Caco-2 (cell line): Measurements from ENCODE around the gene FBXO8. TPM values are rescaled to one million over a fixed set of nuclear protein-coding genes. Genes with fewer than 3 reads are reported as not detected.
"Not testable (repeated sequence)": the region's sequence is repeated elsewhere in the genome, so short reads cannot be mapped to it uniquely, and the experiment has no call there.

Experiments used
- BruUV-seq: library from RNA; stranded (reverse); fragments of 400-500 nt; replicated peaks from 2 replicates; lab custom pipeline; 2021; lab: Mats Ljungman, UMichigan
- CTCF ChIA-PET: fragments of 300-600 bp; sonication (Branson Sonifier 250); formaldehyde crosslinking; loops from one replicate; lab custom pipeline; 2022; ENCODE audit warnings: antibody characterized with exemption; lab: Charles Lee
- POLR2A ChIA-PET: fragments of 300-600 bp; sonication (Branson Sonifier 250); formaldehyde crosslinking; loops from one replicate; lab custom pipeline; 2022; ENCODE audit warnings: antibody characterized with exemption; lab: Charles Lee
- DNase-seq, 2 experiments: peaks; one replicate each; pipeline versions ENCODE4 v3.0.0 to v3.0.0-alpha.2; 2020 to 2022
- H3K27me3 ChIP-seq: replicated peaks from 2 replicates; pipeline ENCODE4 v1.6.0; 2011; ENCODE audit warnings: low read length; ENCODE audit not compliant: control insufficient read depth, insufficient read depth
- H3K36me3 ChIP-seq: 2 replicates; pipeline ENCODE4 v1.5.1; 2011; ENCODE audit warnings: low read length; ENCODE audit not compliant: control insufficient read depth, insufficient read depth
- H3K4me1 ChIP-seq: fragments of 250-450 bp; sonication (Bioruptor Pico); 2 replicates; pipeline ENCODE4 v1.5.1; 2020; ENCODE audit warnings: mild to moderate bottlenecking
- H3K4me3 ChIP-seq: 2 replicates; pipeline ENCODE4 v1.5.1; 2011; ENCODE audit warnings: low read depth, mild to moderate bottlenecking, control low read depth, low read length
- H3K9me3 ChIP-seq: fragments of 250-450 bp; sonication (Bioruptor Pico); 2 replicates; pipeline ENCODE4 v1.5.1; 2020; ENCODE audit warnings: mild to moderate bottlenecking, moderate library complexity
- H3K27ac Mint-ChIP-seq: one replicate; pipeline ENCODE4 v1.8.0; 2022; ENCODE audit warnings: mixed read lengths; ENCODE audit not compliant: unreplicated experiment
- H3K27me3 Mint-ChIP-seq: one replicate; pipeline ENCODE4 v1.8.0; 2022; ENCODE audit warnings: mixed read lengths; ENCODE audit not compliant: insufficient read depth, unreplicated experiment
- H3K36me3 Mint-ChIP-seq: one replicate; pipeline ENCODE4 v1.8.0; 2022; ENCODE audit warnings: mild to moderate bottlenecking, mixed read lengths; ENCODE audit not compliant: insufficient read depth, unreplicated experiment
- H3K4me1 Mint-ChIP-seq: one replicate; pipeline ENCODE4 v1.8.0; 2022; ENCODE audit warnings: low read depth, mixed read lengths; ENCODE audit not compliant: unreplicated experiment
- H3K4me3 Mint-ChIP-seq: one replicate; pipeline ENCODE4 v1.8.0; 2022; ENCODE audit warnings: mild to moderate bottlenecking, moderate library complexity, mixed read lengths; ENCODE audit not compliant: unreplicated experiment
- H3K9me3 Mint-ChIP-seq: one replicate; pipeline ENCODE4 v1.8.0; 2022; ENCODE audit warnings: mixed read lengths; ENCODE audit not compliant: unreplicated experiment
- CTCF ChIP-seq, 2 experiments: fragments of 200-600 bp in 1 of 2; IDR thresholded peaks; 1 replicate in 1 of 2; 2 replicates in 1 of 2; pipeline versions ENCODE4 v1.5.1 to v1.8.0; 2011 to 2022; ENCODE audit warnings: antibody characterized with exemption in 1 of 2, control low read depth in 1 of 2, inconsistent platforms in 1 of 2, low read depth in 1 of 2, low read length in 1 of 2, mild to moderate bottlenecking in 1 of 2, moderate library complexity in 1 of 2; ENCODE audit not compliant: insufficient read depth in 1 of 2, severe bottlenecking in 1 of 2, unreplicated experiment in 1 of 2
- intact Hi-C: fragments of 100-400 bp; cut with micrococcal nuclease; formaldehyde crosslinking; loops from one replicate; pipeline ENCODE4 v1.10.0; 2022; ENCODE audit not compliant: unreplicated experiment
- total RNA-seq: library from RNA; stranded (reverse); gene quantifications from 2 replicates; pipeline ENCODE4 v1.2.3, GENCODE V29; 2022

The FBXO8 gene
- total RNA-seq, 1 experiment from 2014 or later = 15.0 TPM

DNA sequence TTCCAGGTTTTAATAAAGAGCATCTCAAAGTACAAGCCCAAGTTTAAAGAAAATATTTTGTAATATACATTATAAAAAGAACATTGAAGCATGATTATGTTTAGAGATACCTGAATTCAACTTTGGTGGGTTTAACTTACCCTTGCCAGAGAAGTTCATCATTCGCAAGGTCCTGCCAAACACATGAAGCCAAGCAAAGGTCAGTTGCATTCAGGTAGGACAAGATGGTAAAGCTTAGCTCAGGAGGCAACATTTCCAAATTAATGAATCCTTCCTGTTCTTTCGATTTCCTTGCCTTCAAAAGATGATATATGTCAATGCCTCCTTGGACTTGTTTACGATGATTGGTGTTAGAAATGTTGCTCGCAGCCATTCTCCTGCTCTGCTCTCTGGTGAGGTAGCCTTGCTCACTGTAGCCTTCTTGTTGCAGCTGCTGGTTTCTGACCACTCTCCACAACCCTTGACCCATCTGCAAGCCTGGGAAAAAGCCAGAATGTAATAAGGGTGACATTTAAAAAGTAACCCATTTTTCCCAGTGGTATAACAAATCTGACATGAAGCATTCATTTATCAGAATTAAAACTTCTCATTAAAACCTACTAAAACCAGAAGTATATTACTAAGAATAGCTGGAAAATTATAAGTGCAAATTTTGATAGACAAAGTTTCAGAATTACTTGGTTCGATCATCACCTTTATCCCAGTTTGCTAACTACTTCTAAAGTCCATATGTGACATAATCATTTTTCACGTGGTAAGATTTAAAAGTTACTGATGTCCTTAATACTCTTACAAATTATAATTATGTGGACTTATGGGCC, 20.6 kb downstream of the FBXO8 start:
- Mint-ChIP-seq H3K36me3 (no peaks in the 10 kb centered on the region), H3K9me3 (no peaks in the 10 kb centered on the region), H3K27me3 (no peaks in the 10 kb centered on the region), H3K27ac (no peak overlapping the region), H3K4me3 (no peak overlapping the region), H3K4me1 (no peaks in the 10 kb centered on the region)
- no peak overlapping the region for H3K4me3 ChIP-seq
- peaks cover 10% of the 10 kb centered on the region; the same call in 1 of the 2 replicates for H3K4me1 ChIP-seq
- no peaks in the 10 kb centered on the region for H3K9me3 ChIP-seq
- ChIA-PET POLR2A (no interaction called here), CTCF (no interaction called here)
- no peaks in the 10 kb centered on the region for H3K27me3 ChIP-seq
- TF ChIP-seq CTCF (IDR thresholded peaks at IDR 0.05; ENCODE audit: insufficient read depth in 1 of 2, low read depth in 1 of 2, low read length in 1 of 2, severe bottlenecking in 1 of 2, unreplicated experiment in 1 of 2) = no peak
- BruUV-seq = no TSS peak
- DNase-seq = no peak
- intact Hi-C loops = loop anchor here (5.0 kb wide), 1 partner anchor 41 kb away; no protein-coding TSS in a partner anchor
- no peaks in the 10 kb centered on the region for H3K36me3 ChIP-seq

DNA sequence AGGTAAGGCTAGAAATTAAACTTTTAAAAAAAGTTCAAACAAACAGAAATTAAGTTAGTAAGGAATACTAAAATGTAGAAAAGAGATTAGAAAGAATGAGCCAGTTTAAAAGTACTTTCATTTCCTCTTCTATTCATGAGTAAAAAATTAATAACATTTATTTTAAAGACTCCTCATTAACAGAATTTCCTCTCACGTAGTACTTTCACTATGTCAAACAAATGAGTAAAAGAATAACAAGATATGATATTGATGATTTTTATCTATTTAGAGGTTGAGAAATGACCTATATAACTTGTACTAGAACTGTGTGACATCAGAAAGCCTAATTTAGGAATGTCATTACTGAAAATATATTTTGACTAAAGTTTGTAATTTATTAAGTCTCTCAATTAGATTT, 22.0 kb downstream of the FBXO8 start:
- H3K9me3 ChIP-seq, H3K36me3 ChIP-seq, H3K27me3 ChIP-seq, H3K27ac Mint-ChIP-seq, H3K4me1 Mint-ChIP-seq, H3K4me3 Mint-ChIP-seq, BruUV-seq, CTCF ChIA-PET, H3K36me3 Mint-ChIP-seq, H3K4me3 ChIP-seq, H3K9me3 Mint-ChIP-seq, POLR2A ChIA-PET, H3K27me3 Mint-ChIP-seq, DNase-seq, H3K4me1 ChIP-seq: not testable (repeated sequence)
- intact Hi-C loops = loop anchor here (5.0 kb wide), 1 partner anchor 39 kb away; no protein-coding TSS in a partner anchor

DNA sequence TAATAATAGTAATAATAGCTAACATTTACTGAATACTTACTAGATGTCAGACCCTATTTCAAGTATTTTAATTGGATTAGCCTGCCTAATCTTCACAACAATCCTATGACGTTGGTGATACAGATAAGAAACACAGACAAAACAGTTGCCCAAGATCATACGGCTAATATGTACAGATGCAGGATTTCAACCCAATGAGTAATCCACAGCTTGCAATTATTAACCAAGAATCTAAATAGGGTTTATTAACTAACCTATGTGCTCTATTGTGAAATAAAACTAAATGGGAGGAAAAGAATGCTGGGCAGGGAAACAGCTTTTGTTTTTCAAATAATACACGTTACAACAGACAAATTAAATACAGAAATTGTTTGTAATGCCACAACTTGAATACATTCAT, 23.4 kb downstream of the FBXO8 start:
- intact Hi-C loops = loop anchor here (1.0 to 5.0 kb wide), 3 partner anchors 23 to 67 kb away; partner anchors contain the start of genes CEP44 and FBXO8
- Histone ChIP-seq H3K4me1 (peaks cover 10% of the 10 kb centered on the region; the same call in 1 of the 2 replicates), H3K27me3 (no peaks in the 10 kb centered on the region), H3K36me3 (no peaks in the 10 kb centered on the region), H3K4me3 (no peak overlapping the region), H3K9me3 (no peaks in the 10 kb centered on the region)
- no peaks in the 10 kb centered on the region for H3K27me3 Mint-ChIP-seq
- no peak overlapping the region for H3K27ac Mint-ChIP-seq
- CTCF ChIA-PET = no interaction called here
- DNase-seq = peak in 1 of 2 experiments; percentile 49
- BruUV-seq = no TSS peak
- no peak overlapping the region for H3K4me3 Mint-ChIP-seq
- TF ChIP-seq CTCF (IDR thresholded peaks at IDR 0.05; ENCODE audit: insufficient read depth in 1 of 2, low read depth in 1 of 2, low read length in 1 of 2, severe bottlenecking in 1 of 2, unreplicated experiment in 1 of 2) = no peak
- H3K36me3 Mint-ChIP-seq = no peaks in the 10 kb centered on the region
- H3K4me1 Mint-ChIP-seq = no peaks in the 10 kb centered on the region
- POLR2A ChIA-PET = no interaction called here
- no peaks in the 10 kb centered on the region for H3K9me3 Mint-ChIP-seq
